Neural progenitor cell (in vitro differentiated cells): ENCODE data around the gene SRSF9. TPM values are rescaled to one million over a fixed set of nuclear protein-coding genes. Genes with fewer than 3 reads are reported as not detected.

Experiments used
- DNase-seq: peaks from one replicate; pipeline ENCODE4 v3.0.0-alpha.2; 2016; ENCODE audit warnings: low spot score
- H2AFZ ChIP-seq: fragments of 200-600 bp; sonication (generic); replicated peaks from 2 replicates; pipeline ENCODE4 v1.6.1; 2016; ENCODE audit warnings: antibody characterized with exemption
- H3F3A ChIP-seq: fragments of 200-600 bp; sonication (generic); 2 replicates; pipeline ENCODE4 v1.6.1; 2016; ENCODE audit warnings: antibody characterized with exemption, low read depth
- H3K27ac ChIP-seq: fragments of 200-600 bp; sonication (generic); 2 replicates; pipeline ENCODE4 v1.5.1; 2016; ENCODE audit warnings: mild to moderate bottlenecking
- H3K27me3 ChIP-seq: fragments of 200-600 bp; sonication (generic); 2 replicates; pipeline ENCODE4 v1.6.1; 2016; ENCODE audit warnings: mild to moderate bottlenecking, moderate library complexity
- H3K36me3 ChIP-seq: fragments of 200-600 bp; sonication (generic); 2 replicates; pipeline ENCODE4 v1.5.1; 2016
- H3K4me1 ChIP-seq: fragments of 200-600 bp; sonication (generic); 2 replicates; pipeline ENCODE4 v1.6.1; 2016; ENCODE audit warnings: mixed run types
- H3K4me2 ChIP-seq: fragments of 200-600 bp; sonication (generic); 2 replicates; pipeline ENCODE4 v1.6.1; 2016
- H3K4me3 ChIP-seq: fragments of 200-600 bp; sonication (generic); 2 replicates; pipeline ENCODE4 v1.5.1; 2016
- H3K79me2 ChIP-seq: fragments of 200-600 bp; sonication (generic); 2 replicates; pipeline ENCODE4 v1.6.1; 2016; ENCODE audit warnings: low read depth
- H3K9ac ChIP-seq: fragments of 200-600 bp; sonication (generic); 2 replicates; pipeline ENCODE4 v1.6.1; 2016
- H3K9me3 ChIP-seq: fragments of 200-600 bp; sonication (generic); 2 replicates; pipeline ENCODE4 v1.5.1; 2016; ENCODE audit warnings: low read depth
- H4K20me1 ChIP-seq: fragments of 200-600 bp; sonication (generic); 2 replicates; pipeline ENCODE4 v1.6.1; 2016; ENCODE audit warnings: low read depth
- H3K27ac Mint-ChIP-seq: 3 replicates; pipeline ENCODE4 v1.8.0; 2021; ENCODE audit warnings: mixed read lengths
- H3K27me3 Mint-ChIP-seq: 2 replicates; pipeline ENCODE4 v1.8.0; 2022; ENCODE audit warnings: low read depth, mild to moderate bottlenecking, inconsistent platforms, moderate library complexity, mixed read lengths; ENCODE audit not compliant: insufficient read depth
- H3K36me3 Mint-ChIP-seq: 3 replicates; pipeline ENCODE4 v1.8.0; 2021; ENCODE audit warnings: mixed read lengths
- H3K4me1 Mint-ChIP-seq: 3 replicates; pipeline ENCODE4 v1.8.0; 2021; ENCODE audit warnings: mixed read lengths
- H3K4me3 Mint-ChIP-seq: 3 replicates; pipeline ENCODE4 v1.8.0; 2021; ENCODE audit warnings: mild to moderate bottlenecking, moderate library complexity, mixed read lengths
- H3K9me3 Mint-ChIP-seq: 3 replicates; pipeline ENCODE4 v1.8.0; 2020; ENCODE audit warnings: mixed read lengths
- EZH2 ChIP-seq: fragments of 200-600 bp; sonication (generic); IDR thresholded peaks from 2 replicates; pipeline ENCODE4 v1.6.1; 2017; ENCODE audit warnings: antibody characterized with exemption, mild to moderate bottlenecking, moderate library complexity
- EZH2phosphoT487 ChIP-seq: fragments of 200-600 bp; sonication (generic); IDR thresholded peaks from 2 replicates; pipeline ENCODE4 v1.6.1; 2017; ENCODE audit warnings: antibody characterized with exemption
- total RNA-seq: library from RNA; depleted of rRNA; stranded (reverse); fragments of >200 nt; gene quantifications from 2 replicates; pipeline ENCODE4 v1.2.3, GENCODE V29; 2015; ENCODE audit warnings: low replicate concordance
- TF ChIP-seq, protein P1 (sequence below): fragments of 200-600 bp; sonication (generic); IDR thresholded peaks from 2 replicates; pipeline ENCODE4 v1.5.1; 2017; ENCODE audit warnings: antibody characterized with exemption, mild to moderate bottlenecking

Gene SRSF9
- total RNA-seq, 1 donor from 2014 or later = 273 TPM

DNA sequence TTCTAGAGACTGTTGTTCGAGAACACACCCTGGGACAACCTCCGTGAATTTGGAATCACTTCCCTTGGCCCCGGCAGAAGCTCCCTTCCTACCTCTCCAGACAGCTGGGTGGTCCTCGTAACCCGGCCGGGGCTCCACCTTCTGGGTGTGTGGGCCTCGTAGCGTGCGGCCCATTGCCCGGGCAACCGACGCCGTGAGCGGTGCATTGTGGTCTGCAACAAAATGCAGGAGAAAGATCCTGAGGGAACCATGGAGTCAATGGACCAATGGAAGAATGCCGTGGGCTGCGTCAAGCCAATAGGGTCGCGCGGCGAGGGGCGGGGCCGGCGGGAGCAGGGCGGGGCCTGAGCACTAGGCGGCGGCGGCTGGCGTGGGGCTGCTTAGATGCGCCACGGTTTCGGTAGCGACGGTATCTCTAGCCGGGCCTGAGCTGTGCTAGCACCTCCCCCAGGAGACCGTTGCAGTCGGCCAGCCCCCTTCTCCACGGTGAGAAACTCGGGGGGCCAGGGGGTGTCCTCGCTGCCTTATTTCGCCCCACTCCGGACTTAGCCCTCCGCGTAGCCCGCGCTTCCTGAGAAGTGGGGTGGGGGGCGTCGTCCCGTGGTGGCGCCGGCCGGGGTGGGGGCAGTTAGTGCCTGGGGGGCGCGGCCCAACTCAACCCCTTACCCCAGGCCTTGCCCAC, 26.3 kb upstream of the SRSF9 start, which contains the start of gene DYNLL1:
Gene DYNLL1 (plus strand): TSS at position 383 of the 682 bp plus-strand sequence. CDS start 309 bp downstream, outside the sequence.
- Mint-ChIP-seq H3K36me3 (peaks cover 27% of the 10 kb centered on the region), H3K27me3 (peaks cover 2% of the 10 kb centered on the region), H3K9me3 (no peaks in the 10 kb centered on the region), H3K4me1 (peaks cover 31% of the 10 kb centered on the region), H3K4me3 (peak within 1 kb of the TSS; percentile 99), H3K27ac (peak within 1 kb of the TSS; percentile 98)
- H3K4me2 ChIP-seq = peak within 1 kb of the TSS; percentile 100
- peak within 1 kb of the TSS; percentile 86 for H3K4me3 ChIP-seq
- H3K4me1 ChIP-seq = peaks cover 19% of the 10 kb centered on the region
- H4K20me1 ChIP-seq = peaks cover 31% of the 10 kb centered on the region
- peaks cover 3% of the 10 kb centered on the region for H3K36me3 ChIP-seq
- DNase-seq = peak; percentile 98
- peak within 1 kb of the TSS; percentile 50 for H3K27ac ChIP-seq
- H3K79me2 ChIP-seq = peaks cover 37% of the 10 kb centered on the region
- no peaks in the 10 kb centered on the region for H3K27me3 ChIP-seq
- peak within 1 kb of the TSS; percentile 67 for H3K9ac ChIP-seq
- peak within 1 kb of the TSS; percentile 60 for H2AFZ ChIP-seq
- no peaks in the 10 kb centered on the region for H3K9me3 ChIP-seq
- peaks cover 49% of the 10 kb centered on the region for H3F3A ChIP-seq
- TF ChIP-seq, protein P1, sequence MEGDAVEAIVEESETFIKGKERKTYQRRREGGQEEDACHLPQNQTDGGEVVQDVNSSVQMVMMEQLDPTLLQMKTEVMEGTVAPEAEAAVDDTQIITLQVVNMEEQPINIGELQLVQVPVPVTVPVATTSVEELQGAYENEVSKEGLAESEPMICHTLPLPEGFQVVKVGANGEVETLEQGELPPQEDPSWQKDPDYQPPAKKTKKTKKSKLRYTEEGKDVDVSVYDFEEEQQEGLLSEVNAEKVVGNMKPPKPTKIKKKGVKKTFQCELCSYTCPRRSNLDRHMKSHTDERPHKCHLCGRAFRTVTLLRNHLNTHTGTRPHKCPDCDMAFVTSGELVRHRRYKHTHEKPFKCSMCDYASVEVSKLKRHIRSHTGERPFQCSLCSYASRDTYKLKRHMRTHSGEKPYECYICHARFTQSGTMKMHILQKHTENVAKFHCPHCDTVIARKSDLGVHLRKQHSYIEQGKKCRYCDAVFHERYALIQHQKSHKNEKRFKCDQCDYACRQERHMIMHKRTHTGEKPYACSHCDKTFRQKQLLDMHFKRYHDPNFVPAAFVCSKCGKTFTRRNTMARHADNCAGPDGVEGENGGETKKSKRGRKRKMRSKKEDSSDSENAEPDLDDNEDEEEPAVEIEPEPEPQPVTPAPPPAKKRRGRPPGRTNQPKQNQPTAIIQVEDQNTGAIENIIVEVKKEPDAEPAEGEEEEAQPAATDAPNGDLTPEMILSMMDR = peak; percentile 7
- no peak for TF ChIP-seq EZH2
- TF ChIP-seq EZH2phosphoT487 = no peak

- Mint-ChIP-seq H3K27ac (no peak overlapping the region), H3K4me3 (peak overlapping the region; percentile 99), H3K9me3 (no peaks in the 10 kb centered on the region), H3K27me3 (peaks cover 2% of the 10 kb centered on the region), H3K4me1 (peaks cover 31% of the 10 kb centered on the region), H3K36me3 (peaks cover 25% of the 10 kb centered on the region)
- Histone ChIP-seq H4K20me1 (peaks cover 31% of the 10 kb centered on the region), H3K4me1 (peaks cover 19% of the 10 kb centered on the region), H3F3A (peaks cover 43% of the 10 kb centered on the region), H3K9ac (no peak overlapping the region), H3K9me3 (no peaks in the 10 kb centered on the region), H3K27ac (no peak overlapping the region), H3K79me2 (peaks cover 37% of the 10 kb centered on the region), H3K27me3 (no peaks in the 10 kb centered on the region), H3K4me3 (peak overlapping the region; percentile 86), H2AFZ (peak overlapping the region; percentile 60), H3K4me2 (peak overlapping the region; percentile 85), H3K36me3 (no peaks in the 10 kb centered on the region)
- peak; percentile 35 for DNase-seq
- TF ChIP-seq EZH2 (no peak), EZH2phosphoT487 (no peak)
- TF ChIP-seq, protein P1 = no peak
Measured at GRCh38 chr12:120495186-120495730, 25.7 kb upstream of the SRSF9 start.

- Histone ChIP-seq H2AFZ (no peak overlapping the region), H3K9ac (no peak overlapping the region), H3K27me3 (no peaks in the 10 kb centered on the region), H3K27ac (no peak overlapping the region), H4K20me1 (no peaks in the 10 kb centered on the region), H3K4me1 (no peaks in the 10 kb centered on the region), H3K4me3 (no peak overlapping the region), H3K36me3 (no peaks in the 10 kb centered on the region), H3F3A (peaks cover 10% of the 10 kb centered on the region), H3K9me3 (no peaks in the 10 kb centered on the region), H3K4me2 (no peak overlapping the region), H3K79me2 (peaks cover 7% of the 10 kb centered on the region)
- Mint-ChIP-seq H3K27ac (no peak overlapping the region), H3K9me3 (no peaks in the 10 kb centered on the region), H3K4me3 (peak overlapping the region; percentile 4), H3K4me1 (peaks cover 18% of the 10 kb centered on the region), H3K36me3 (peaks cover 16% of the 10 kb centered on the region), H3K27me3 (no peaks in the 10 kb centered on the region)
- no peak for DNase-seq
- TF ChIP-seq, protein P1 = no peak
- TF ChIP-seq EZH2 (no peak), EZH2phosphoT487 (no peak)
Measured at GRCh38 chr12:120490833-120491512, 21.4 kb upstream of the SRSF9 start.
